ENCODE measurements around the gene AP3B2. TPM values are rescaled to one million over a fixed set of nuclear protein-coding genes. Genes with fewer than 3 reads are reported as not detected.

AP3B2 gene
- polyA plus RNA-seq, 1 donor (not counting 4 experiments of a cell fraction or from before 2014, with no cell fraction given), result 0.25 TPM

GRCh38 chr15:82697735-82698407, 11.8 kb downstream of the AP3B2 start:
- TF ChIP-seq EZH2 (IDR thresholded peaks at IDR 0.05; ENCODE audit: low read length), result no peak
- TF ChIP-seq, protein P1, sequence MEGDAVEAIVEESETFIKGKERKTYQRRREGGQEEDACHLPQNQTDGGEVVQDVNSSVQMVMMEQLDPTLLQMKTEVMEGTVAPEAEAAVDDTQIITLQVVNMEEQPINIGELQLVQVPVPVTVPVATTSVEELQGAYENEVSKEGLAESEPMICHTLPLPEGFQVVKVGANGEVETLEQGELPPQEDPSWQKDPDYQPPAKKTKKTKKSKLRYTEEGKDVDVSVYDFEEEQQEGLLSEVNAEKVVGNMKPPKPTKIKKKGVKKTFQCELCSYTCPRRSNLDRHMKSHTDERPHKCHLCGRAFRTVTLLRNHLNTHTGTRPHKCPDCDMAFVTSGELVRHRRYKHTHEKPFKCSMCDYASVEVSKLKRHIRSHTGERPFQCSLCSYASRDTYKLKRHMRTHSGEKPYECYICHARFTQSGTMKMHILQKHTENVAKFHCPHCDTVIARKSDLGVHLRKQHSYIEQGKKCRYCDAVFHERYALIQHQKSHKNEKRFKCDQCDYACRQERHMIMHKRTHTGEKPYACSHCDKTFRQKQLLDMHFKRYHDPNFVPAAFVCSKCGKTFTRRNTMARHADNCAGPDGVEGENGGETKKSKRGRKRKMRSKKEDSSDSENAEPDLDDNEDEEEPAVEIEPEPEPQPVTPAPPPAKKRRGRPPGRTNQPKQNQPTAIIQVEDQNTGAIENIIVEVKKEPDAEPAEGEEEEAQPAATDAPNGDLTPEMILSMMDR (optimal IDR thresholded peaks at IDR 0.05 in 1 of 3, IDR thresholded peaks at IDR 0.05 in 1 of 3, conservative IDR thresholded peaks at IDR 0.05 in 1 of 3; ENCODE audit: extremely low read depth in 1 of 3, insufficient read depth in 2 of 3, low read length in 3 of 3), result no peak
- DNase-seq (ENCODE audit: low read depth, low spot score) (no peak), FAIRE-seq (no peak)
- dilution Hi-C loops (cut with MboI; ENCODE audit: extremely low pct_ligation_motif_present, low sequenced_read_pairs), result no loop called here
- H2AFZ ChIP-seq (ENCODE audit: control insufficient read depth, low read length), result no peak overlapping the region
- H3K9ac ChIP-seq (ENCODE audit: control insufficient read depth, extremely low read depth, insufficient read depth, low read length), result no peak overlapping the region
- no peak overlapping the region for H3K4me3 ChIP-seq (ENCODE audit: control insufficient read depth in 2 of 3, extremely low read depth in 1 of 3, insufficient read depth in 2 of 3, low read depth in 1 of 3, low read length in 3 of 3)
- no peaks in the 10 kb centered on the region for H3K79me2 ChIP-seq (ENCODE audit: control insufficient read depth, insufficient read depth, low read length)
- no peaks in the 10 kb centered on the region for H3K27me3 ChIP-seq (ENCODE audit: control insufficient read depth, extremely low read depth, insufficient read depth, low read length)
- H4K20me1 ChIP-seq (ENCODE audit: control insufficient read depth, extremely low read depth, insufficient read depth, low read length), result no peaks in the 10 kb centered on the region
- no peaks in the 10 kb centered on the region for H3K4me1 ChIP-seq (ENCODE audit: control insufficient read depth, extremely low read depth, insufficient read depth, low read length)
- no peak overlapping the region for H3K4me2 ChIP-seq (ENCODE audit: control insufficient read depth, extremely low read depth, insufficient read depth, low read depth, low read length)
- no peaks in the 10 kb centered on the region for H3K36me3 ChIP-seq (ENCODE audit: control insufficient read depth in 2 of 2, extremely low read depth in 1 of 2, insufficient read depth in 2 of 2, low read length in 2 of 2)
- H3K9me1 ChIP-seq (ENCODE audit: control insufficient read depth, extremely low read depth, insufficient read depth, low read length), result no peaks in the 10 kb centered on the region
- no peak overlapping the region for H3K27ac ChIP-seq (ENCODE audit: control insufficient read depth, insufficient read depth, low read length)
- no peaks in the 10 kb centered on the region for H3K9me3 ChIP-seq (ENCODE audit: control insufficient read depth, low read depth, low read length)

DNA sequence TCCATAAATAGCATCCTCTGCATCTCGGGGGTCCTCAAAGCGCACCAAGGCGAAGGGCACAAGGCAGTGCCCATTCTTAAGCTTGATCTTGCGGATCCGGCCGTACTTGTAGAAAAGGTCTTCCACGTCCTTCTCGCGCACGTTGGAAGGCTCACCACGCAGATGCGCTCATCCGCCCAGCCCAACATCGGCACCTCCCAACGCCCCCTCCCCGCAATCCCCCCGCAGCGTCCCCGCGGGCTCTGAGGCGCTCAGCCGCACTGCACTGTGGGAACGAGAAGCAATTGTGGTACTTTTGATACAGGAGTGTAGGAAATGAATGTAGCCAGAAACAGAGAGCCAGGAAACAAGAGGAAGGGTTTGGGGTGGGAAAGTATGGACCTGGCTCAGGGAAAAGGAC, 17.5 kb downstream of the AP3B2 start:
- H3K27me3 ChIP-seq (ENCODE audit: control insufficient read depth, extremely low read depth, insufficient read depth, low read length), result no peaks in the 10 kb centered on the region
- H3K9me1 ChIP-seq (ENCODE audit: control insufficient read depth, extremely low read depth, insufficient read depth, low read length), result no peaks in the 10 kb centered on the region
- H3K9ac ChIP-seq (ENCODE audit: control insufficient read depth, extremely low read depth, insufficient read depth, low read length), result no peak overlapping the region
- no peak for TF ChIP-seq EZH2 (IDR thresholded peaks at IDR 0.05; ENCODE audit: low read length)
- TF ChIP-seq, protein P1 (optimal IDR thresholded peaks at IDR 0.05 in 1 of 3, IDR thresholded peaks at IDR 0.05 in 1 of 3, conservative IDR thresholded peaks at IDR 0.05 in 1 of 3; ENCODE audit: extremely low read depth in 1 of 3, insufficient read depth in 2 of 3, low read length in 3 of 3), result no peak
- FAIRE-seq, result no peak
- no peak overlapping the region for H2AFZ ChIP-seq (ENCODE audit: control insufficient read depth, low read length)
- no peaks in the 10 kb centered on the region for H3K79me2 ChIP-seq (ENCODE audit: control insufficient read depth, insufficient read depth, low read length)
- no peak overlapping the region for H3K4me3 ChIP-seq (ENCODE audit: control insufficient read depth in 2 of 3, extremely low read depth in 1 of 3, insufficient read depth in 2 of 3, low read depth in 1 of 3, low read length in 3 of 3)
- no peaks in the 10 kb centered on the region for H4K20me1 ChIP-seq (ENCODE audit: control insufficient read depth, extremely low read depth, insufficient read depth, low read length)
- DNase-seq (ENCODE audit: low read depth, low spot score), result no peak
- no peaks in the 10 kb centered on the region for H3K4me1 ChIP-seq (ENCODE audit: control insufficient read depth, extremely low read depth, insufficient read depth, low read length)
- H3K9me3 ChIP-seq (ENCODE audit: control insufficient read depth, low read depth, low read length), result no peaks in the 10 kb centered on the region
- H3K36me3 ChIP-seq (ENCODE audit: control insufficient read depth in 2 of 2, extremely low read depth in 1 of 2, insufficient read depth in 2 of 2, low read length in 2 of 2), result no peaks in the 10 kb centered on the region
- no peak overlapping the region for H3K4me2 ChIP-seq (ENCODE audit: control insufficient read depth, extremely low read depth, insufficient read depth, low read depth, low read length)
- dilution Hi-C loops (cut with MboI; ENCODE audit: extremely low pct_ligation_motif_present, low sequenced_read_pairs), result no loop called here
- no peak overlapping the region for H3K27ac ChIP-seq (ENCODE audit: control insufficient read depth, insufficient read depth, low read length)
